Measurements from ENCODE around the gene PLA2G2F.

PLA2G2F gene

GRCh38 chr1:20136249-20136648 lies 2.9 kb upstream of the PLA2G2F start:
- Histone ChIP-seq H3K27me3 (ENCODE audit: control insufficient read depth, insufficient read depth, low read length) (peaks cover 8% of the 10 kb centered on the region), H3K4me3 (ENCODE audit: low read length) (no peak overlapping the region), H3K36me3 (ENCODE audit: insufficient read depth, low read length) (no peaks in the 10 kb centered on the region), H3K9ac (ENCODE audit: low read depth, low read length) (no peak overlapping the region), H3K4me1 (ENCODE audit: control insufficient read depth, insufficient read depth, low read length) (no peaks in the 10 kb centered on the region), H3K9me3 (replicated peaks; ENCODE audit: low read length) (no peaks in the 10 kb centered on the region), H3K4me2 (ENCODE audit: low read length) (no peak overlapping the region)

- Histone ChIP-seq H3K4me3 (ENCODE audit: low read length) (no peak overlapping the region), H3K9me3 (replicated peaks; ENCODE audit: low read length) (no peaks in the 10 kb centered on the region), H3K4me1 (ENCODE audit: control insufficient read depth, insufficient read depth, low read length) (no peaks in the 10 kb centered on the region), H3K27me3 (ENCODE audit: control insufficient read depth, insufficient read depth, low read length) (peaks cover 8% of the 10 kb centered on the region), H3K9ac (ENCODE audit: low read depth, low read length) (no peak overlapping the region), H3K36me3 (ENCODE audit: insufficient read depth, low read length) (no peaks in the 10 kb centered on the region), H3K4me2 (ENCODE audit: low read length) (no peak overlapping the region)
These were observed 2.1 kb upstream of the PLA2G2F start for GRCh38 chr1:20137055-20137454.

- Histone ChIP-seq H3K4me2 (ENCODE audit: low read length) (no peak overlapping the region), H3K36me3 (ENCODE audit: insufficient read depth, low read length) (no peaks in the 10 kb centered on the region), H3K4me3 (ENCODE audit: low read length) (no peak overlapping the region), H3K9ac (ENCODE audit: low read depth, low read length) (no peak overlapping the region), H3K9me3 (replicated peaks; ENCODE audit: low read length) (no peaks in the 10 kb centered on the region), H3K4me1 (ENCODE audit: control insufficient read depth, insufficient read depth, low read length) (no peaks in the 10 kb centered on the region), H3K27me3 (ENCODE audit: control insufficient read depth, insufficient read depth, low read length) (peaks cover 8% of the 10 kb centered on the region)
These were observed 1.5 kb upstream of the PLA2G2F start for GRCh38 chr1:20137604-20138003.

- H3K36me3 ChIP-seq (ENCODE audit: insufficient read depth, low read length), result no peaks in the 10 kb centered on the region
- H3K9ac ChIP-seq (ENCODE audit: low read depth, low read length), result no peak overlapping the region
- peaks cover 11% of the 10 kb centered on the region for H3K27me3 ChIP-seq (ENCODE audit: control insufficient read depth, insufficient read depth, low read length)
- no peaks in the 10 kb centered on the region for H3K4me1 ChIP-seq (ENCODE audit: control insufficient read depth, insufficient read depth, low read length)
- no peaks in the 10 kb centered on the region for H3K9me3 ChIP-seq (replicated peaks; ENCODE audit: low read length)
- no peak overlapping the region for H3K4me3 ChIP-seq (ENCODE audit: low read length)
- H3K4me2 ChIP-seq (ENCODE audit: low read length), result no peak overlapping the region
These were observed 777 bp upstream of the PLA2G2F start for GRCh38 chr1:20138346-20138745.

- Histone ChIP-seq H3K4me1 (ENCODE audit: control insufficient read depth, insufficient read depth, low read length) (no peaks in the 10 kb centered on the region), H3K36me3 (ENCODE audit: insufficient read depth, low read length) (no peaks in the 10 kb centered on the region), H3K4me2 (ENCODE audit: low read length) (no peak overlapping the region), H3K27me3 (ENCODE audit: control insufficient read depth, insufficient read depth, low read length) (peaks cover 23% of the 10 kb centered on the region), H3K9me3 (replicated peaks; ENCODE audit: low read length) (no peaks in the 10 kb centered on the region), H3K9ac (ENCODE audit: low read depth, low read length) (no peak overlapping the region), H3K4me3 (ENCODE audit: low read length) (no peak overlapping the region)
These were observed 871 bp downstream of the PLA2G2F start for GRCh38 chr1:20139776-20140612.

GRCh38 chr1:20141001-20141400 lies 1.9 kb downstream of the PLA2G2F start:
- no peak overlapping the region for H3K4me2 ChIP-seq (ENCODE audit: low read length)
- no peaks in the 10 kb centered on the region for H3K4me1 ChIP-seq (ENCODE audit: control insufficient read depth, insufficient read depth, low read length)
- no peaks in the 10 kb centered on the region for H3K36me3 ChIP-seq (ENCODE audit: insufficient read depth, low read length)
- peaks cover 25% of the 10 kb centered on the region for H3K27me3 ChIP-seq (ENCODE audit: control insufficient read depth, insufficient read depth, low read length)
- no peaks in the 10 kb centered on the region for H3K9me3 ChIP-seq (replicated peaks; ENCODE audit: low read length)
- no peak overlapping the region for H3K9ac ChIP-seq (ENCODE audit: low read depth, low read length)
- no peak overlapping the region for H3K4me3 ChIP-seq (ENCODE audit: low read length)

GRCh38 chr1:20141466-20141865 lies 2.3 kb downstream of the PLA2G2F start:
- Histone ChIP-seq H3K4me1 (ENCODE audit: control insufficient read depth, insufficient read depth, low read length) (no peaks in the 10 kb centered on the region), H3K27me3 (ENCODE audit: control insufficient read depth, insufficient read depth, low read length) (peaks cover 23% of the 10 kb centered on the region), H3K9ac (ENCODE audit: low read depth, low read length) (no peak overlapping the region), H3K36me3 (ENCODE audit: insufficient read depth, low read length) (no peaks in the 10 kb centered on the region), H3K4me3 (ENCODE audit: low read length) (no peak overlapping the region), H3K9me3 (replicated peaks; ENCODE audit: low read length) (no peaks in the 10 kb centered on the region), H3K4me2 (ENCODE audit: low read length) (no peak overlapping the region)

- Histone ChIP-seq H3K27me3 (ENCODE audit: control insufficient read depth, insufficient read depth, low read length) (peaks cover 30% of the 10 kb centered on the region), H3K4me3 (ENCODE audit: low read length) (no peak overlapping the region), H3K4me1 (ENCODE audit: control insufficient read depth, insufficient read depth, low read length) (no peaks in the 10 kb centered on the region), H3K36me3 (ENCODE audit: insufficient read depth, low read length) (no peaks in the 10 kb centered on the region), H3K9me3 (replicated peaks; ENCODE audit: low read length) (no peaks in the 10 kb centered on the region), H3K4me2 (ENCODE audit: low read length) (no peak overlapping the region), H3K9ac (ENCODE audit: low read depth, low read length) (no peak overlapping the region)
These were observed 3.0 kb downstream of the PLA2G2F start for GRCh38 chr1:20142001-20142710.

GRCh38 chr1:20143318-20143717 lies 4.2 kb downstream of the PLA2G2F start:
- no peaks in the 10 kb centered on the region for H3K36me3 ChIP-seq (ENCODE audit: insufficient read depth, low read length)
- H3K27me3 ChIP-seq (ENCODE audit: control insufficient read depth, insufficient read depth, low read length), result peaks cover 33% of the 10 kb centered on the region
- no peaks in the 10 kb centered on the region for H3K4me1 ChIP-seq (ENCODE audit: control insufficient read depth, insufficient read depth, low read length)
- no peaks in the 10 kb centered on the region for H3K9me3 ChIP-seq (replicated peaks; ENCODE audit: low read length)
- no peak overlapping the region for H3K4me2 ChIP-seq (ENCODE audit: low read length)
- H3K4me3 ChIP-seq (ENCODE audit: low read length), result no peak overlapping the region
- no peak overlapping the region for H3K9ac ChIP-seq (ENCODE audit: low read depth, low read length)

- Histone ChIP-seq H3K27me3 (ENCODE audit: control insufficient read depth, insufficient read depth, low read length) (peaks cover 33% of the 10 kb centered on the region), H3K4me3 (ENCODE audit: low read length) (no peak overlapping the region)
These were observed 4.8 kb downstream of the PLA2G2F start for GRCh38 chr1:20143734-20144565.

GRCh38 chr1:20147846-20148570 lies 8.9 kb downstream of the PLA2G2F start:
- no peak overlapping the region for H3K9ac ChIP-seq (ENCODE audit: low read depth, low read length)
- no peak overlapping the region for H3K4me3 ChIP-seq (ENCODE audit: low read length)
- peaks cover 12% of the 10 kb centered on the region for H3K4me1 ChIP-seq (ENCODE audit: control insufficient read depth, insufficient read depth, low read length)
- no peaks in the 10 kb centered on the region for H3K36me3 ChIP-seq (ENCODE audit: insufficient read depth, low read length)
- peaks cover 32% of the 10 kb centered on the region for H3K27me3 ChIP-seq (ENCODE audit: control insufficient read depth, insufficient read depth, low read length)
- no peaks in the 10 kb centered on the region for H3K9me3 ChIP-seq (replicated peaks; ENCODE audit: low read length)
- no peak overlapping the region for H3K4me2 ChIP-seq (ENCODE audit: low read length)

More at GRCh38 chr1:20143734-20144565, 4.8 kb downstream of the PLA2G2F start:
- Histone ChIP-seq H3K4me1 (ENCODE audit: control insufficient read depth, insufficient read depth, low read length) (no peaks in the 10 kb centered on the region), H3K9me3 (replicated peaks; ENCODE audit: low read length) (no peaks in the 10 kb centered on the region), H3K36me3 (ENCODE audit: insufficient read depth, low read length) (no peaks in the 10 kb centered on the region), H3K9ac (ENCODE audit: low read depth, low read length) (no peak overlapping the region), H3K4me2 (ENCODE audit: low read length) (no peak overlapping the region)
